ENCODE data around the gene RFC2. TPM values are rescaled to one million over a fixed set of nuclear protein-coding genes. Genes with fewer than 3 reads are reported as not detected.

Gene RFC2
- polyA plus RNA-seq, 2 of the 4 experiments (the other 2 are of a cell fraction), result 44.6 to 71.2 TPM

- FAIRE-seq (no peak), DNase-seq (ENCODE audit: low read depth in 1 of 2, low spot score in 1 of 2) (no peak), ATAC-seq (no peak)
- no peak overlapping the region for H3K4me3 ChIP-seq
- peaks cover 18% of the 10 kb centered on the region for H3K4me1 ChIP-seq
- ChIA-PET CTCF (interaction anchor here (0.6 to 28.4 kb wide), 4 partner anchors 9 to 428 kb away, joined by 3 to 684 read pairs (median 48); partner anchors contain the start of gene LAT2), POLR2A (interaction anchor here (0.5 kb wide), 1 partner anchor 34 kb away, joined by 5 read pairs; no protein-coding TSS in a partner anchor)
- H3K9me3 ChIP-seq, result no peaks in the 10 kb centered on the region
- H3K27ac ChIP-seq, result no peak overlapping the region
- TF ChIP-seq CEBPB (IDR thresholded peaks at IDR 0.05), result no peak
- no peak for TF ChIP-seq MYC (IDR thresholded peaks at IDR 0.05; ENCODE audit: borderline replicate concordance, low read length)
- no peak for TF ChIP-seq RAD21 (conservative IDR thresholded peaks at IDR 0.05 in 1 of 2, IDR thresholded peaks at IDR 0.05 in 1 of 2)
- no peak for TF ChIP-seq CBX8 (IDR thresholded peaks at IDR 0.05)
- no peak for TF ChIP-seq MAFK (IDR thresholded peaks at IDR 0.05; ENCODE audit: partially characterized antibody)
- no peak for TF ChIP-seq RFX5 (IDR thresholded peaks at IDR 0.05)
- no peak for TF ChIP-seq KDM1A (IDR thresholded peaks at IDR 0.05; ENCODE audit: low read depth)
- TF ChIP-seq ZSCAN20 (CRISPR knock-in tag; IDR thresholded peaks at IDR 0.05), result no peak
- no peak for TF ChIP-seq ZC3H11A (IDR thresholded peaks at IDR 0.05)
- no peak for TF ChIP-seq BHLHE40 (IDR thresholded peaks at IDR 0.05; ENCODE audit: low read depth, low read length)
- no peak for TF ChIP-seq PBX3 (IDR thresholded peaks at IDR 0.05)
- no peak for TF ChIP-seq E2F6 (IDR thresholded peaks at IDR 0.05; ENCODE audit: borderline replicate concordance, low read depth)
- 61% methylated on average over 2 of the region's 2 CpGs for WGBS (ENCODE audit: missing lambda C conversion rate)
- H3K4me2 ChIP-seq, result no peak overlapping the region
These were observed 35.9 kb downstream of the RFC2 start for GRCh38 chr7:74218343-74218698.

- FAIRE-seq (no peak), ATAC-seq (no peak), DNase-seq (ENCODE audit: low read depth in 1 of 2, low spot score in 1 of 2) (no peak)
- Histone ChIP-seq H3K9me3 (no peaks in the 10 kb centered on the region), H3K4me3 (no peak overlapping the region), H3K27ac (no peak overlapping the region), H3K4me2 (no peak overlapping the region), H3K4me1 (peaks cover 18% of the 10 kb centered on the region)
- ChIA-PET CTCF (interaction anchor here (10.7 to 28.4 kb wide), 2 partner anchors 12 to 179 kb away, joined by 92 to 684 read pairs; no protein-coding TSS in a partner anchor), POLR2A (interaction anchor here (0.5 kb wide), 1 partner anchor 34 kb away, joined by 5 read pairs; no protein-coding TSS in a partner anchor)
- TF ChIP-seq MAZ (IDR thresholded peaks at IDR 0.05; ENCODE audit: borderline replicate concordance, low read depth, low read length) (no peak), REST (IDR thresholded peaks at IDR 0.05) (no peak), KDM5A (IDR thresholded peaks at IDR 0.05) (no peak), MYC (IDR thresholded peaks at IDR 0.05; ENCODE audit: borderline replicate concordance, low read length) (no peak), ZC3H11A (IDR thresholded peaks at IDR 0.05) (no peak), HMGXB4 (CRISPR knock-in tag; IDR thresholded peaks at IDR 0.05; ENCODE audit: borderline replicate concordance) (no peak), FOSL2 (IDR thresholded peaks at IDR 0.05) (no peak), FOSL2 (CRISPR knock-in tag; IDR thresholded peaks at IDR 0.05) (no peak), NFE2L2 (conservative IDR thresholded peaks at IDR 0.05; ENCODE audit: low read length) (no peak), JUNB (IDR thresholded peaks at IDR 0.05) (no peak), NPAS2 (CRISPR knock-in tag; IDR thresholded peaks at IDR 0.05; ENCODE audit: borderline replicate concordance) (no peak)
- WGBS (ENCODE audit: missing lambda C conversion rate), result 81% methylated on average over 18 of the region's 20 CpGs
These were observed 36.5 kb downstream of the RFC2 start for GRCh38 chr7:74217455-74218342.
